GM19025 (cell line): ENCODE results near the gene CADM1.
A peak's percentile ranks its signal among the peaks of the same experiment; 100 is the strongest.

Experiments used
- ATAC-seq: cut with Tn5 transposase; IDR thresholded peaks from one replicate; pipeline ENCODE4 v1.9.1; 2021; ENCODE audit warnings: mild to moderate bottlenecking, low read depth, moderate library complexity; ENCODE audit not compliant: unreplicated experiment

CADM1 gene

DNA sequence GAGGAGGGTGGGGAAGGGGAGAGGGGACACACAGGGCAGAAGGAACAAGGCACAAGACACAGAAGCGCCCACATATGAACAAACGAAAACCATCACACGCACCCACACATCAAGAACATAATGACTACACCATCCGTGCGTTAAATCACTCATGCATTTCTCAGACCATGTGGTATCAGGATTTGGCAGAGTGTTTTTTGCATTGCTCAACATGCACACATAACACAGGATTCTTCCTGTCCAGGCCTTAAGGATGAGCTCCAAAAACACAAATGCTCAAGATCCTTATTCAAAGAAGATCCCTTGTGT, 309.5 kb downstream of the CADM1 start:
- ATAC-seq, result peak; percentile 39

GRCh38 chr11:115193914-115194801, 310.1 kb downstream of the CADM1 start:
- peak; percentile 83 for ATAC-seq

DNA sequence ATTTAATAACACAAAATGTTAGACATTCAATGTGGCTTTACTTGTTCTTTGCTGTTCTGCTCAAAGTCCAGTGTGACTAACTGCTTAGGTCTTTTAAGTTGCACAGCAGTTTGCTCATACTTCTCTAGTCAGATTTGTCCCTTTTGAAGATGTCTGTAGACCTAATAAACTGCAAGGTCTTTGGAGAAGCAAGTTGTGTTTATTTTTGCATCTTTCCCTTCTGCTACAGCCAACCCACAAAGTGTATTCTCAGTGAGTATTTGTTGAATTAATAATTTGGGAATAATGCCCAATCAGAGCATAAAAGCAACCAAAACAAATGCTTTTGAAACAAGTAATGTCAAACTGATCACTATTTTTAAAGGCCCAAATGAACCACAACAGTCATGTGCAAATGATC, 312.5 kb downstream of the CADM1 start:
- ATAC-seq, result no peak

DNA sequence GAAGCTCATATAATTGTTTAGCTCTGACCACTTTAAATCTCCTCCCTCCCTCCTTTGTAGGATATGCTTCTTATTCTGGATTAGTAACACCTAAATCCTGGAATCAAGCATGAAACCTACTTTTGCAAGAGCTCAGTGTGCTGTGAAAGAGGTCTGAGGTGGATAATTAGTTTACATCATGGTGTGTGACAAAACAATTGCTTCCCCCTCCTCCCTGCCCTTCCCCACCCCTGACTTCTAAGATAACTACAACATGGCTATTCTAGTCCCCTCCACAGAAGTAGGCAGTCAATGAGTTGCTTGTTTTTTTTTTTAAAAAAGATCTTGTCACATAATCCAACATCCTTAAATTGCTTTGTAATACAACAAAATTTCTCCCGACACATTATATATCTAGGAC, 314.0 kb downstream of the CADM1 start:
- ATAC-seq, result no peak

DNA sequence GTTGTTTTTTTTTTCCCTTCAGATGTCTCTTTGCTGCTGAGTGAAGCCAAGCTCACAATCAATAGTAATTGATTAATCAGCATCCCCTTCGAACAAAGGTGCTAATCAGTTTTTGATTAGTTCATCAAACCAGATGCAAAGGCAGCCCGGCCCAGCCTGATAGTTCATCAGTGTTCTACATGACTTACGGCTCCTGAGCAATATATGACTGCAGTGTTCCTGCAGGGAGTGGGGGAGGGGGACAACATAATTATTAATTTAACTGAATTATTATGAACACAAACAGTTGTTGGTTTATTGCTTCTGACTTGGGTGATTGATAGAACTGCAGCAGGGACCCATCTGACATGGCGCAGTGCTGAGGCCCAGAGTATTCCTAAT, 315.3 kb downstream of the CADM1 start:
- no peak for ATAC-seq

GRCh38 chr11:115188188-115188897, 315.9 kb downstream of the CADM1 start:
- ATAC-seq, result no peak

GRCh38 chr11:115185931-115186330, 318.3 kb downstream of the CADM1 start:
- no peak for ATAC-seq

DNA sequence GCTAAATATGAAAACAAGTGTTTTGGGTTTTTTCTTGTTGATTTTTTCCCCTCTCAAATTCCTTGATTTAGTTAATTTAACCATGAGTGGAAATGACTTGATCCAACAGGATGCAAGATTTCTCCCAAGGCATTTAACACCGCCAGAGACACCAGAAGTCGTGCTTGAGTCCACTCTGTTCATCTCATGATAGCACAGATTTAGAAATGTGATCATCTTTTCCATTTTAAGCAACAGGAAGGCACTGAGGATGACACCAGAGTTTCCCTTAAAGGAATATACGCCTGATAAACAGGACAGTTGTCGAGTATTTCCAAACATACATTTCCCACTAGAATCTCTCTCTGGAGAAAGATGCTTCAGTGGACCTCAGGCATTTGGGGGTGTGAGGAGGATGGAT, 318.7 kb downstream of the CADM1 start:
- no peak for ATAC-seq

DNA sequence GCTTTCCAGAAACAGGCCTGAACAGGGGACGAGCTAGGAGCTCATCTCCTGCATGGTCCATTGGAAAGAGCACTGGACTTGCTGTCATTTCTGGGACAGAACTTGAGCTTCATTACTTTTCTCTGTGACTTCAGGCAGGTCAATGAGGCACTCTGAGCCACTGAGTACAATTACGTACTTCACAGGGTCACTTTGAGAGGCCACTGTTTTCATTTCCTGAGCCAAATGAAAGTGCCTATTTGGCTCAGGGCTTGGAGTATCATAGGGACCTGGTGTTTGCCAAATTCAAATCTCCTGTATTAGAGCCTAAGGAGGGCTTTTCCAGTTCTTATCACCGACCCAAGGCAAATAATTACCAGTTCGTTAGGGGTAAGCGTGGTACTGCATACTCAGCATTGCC, 319.3 kb downstream of the CADM1 start:
- ATAC-seq, result no peak

DNA sequence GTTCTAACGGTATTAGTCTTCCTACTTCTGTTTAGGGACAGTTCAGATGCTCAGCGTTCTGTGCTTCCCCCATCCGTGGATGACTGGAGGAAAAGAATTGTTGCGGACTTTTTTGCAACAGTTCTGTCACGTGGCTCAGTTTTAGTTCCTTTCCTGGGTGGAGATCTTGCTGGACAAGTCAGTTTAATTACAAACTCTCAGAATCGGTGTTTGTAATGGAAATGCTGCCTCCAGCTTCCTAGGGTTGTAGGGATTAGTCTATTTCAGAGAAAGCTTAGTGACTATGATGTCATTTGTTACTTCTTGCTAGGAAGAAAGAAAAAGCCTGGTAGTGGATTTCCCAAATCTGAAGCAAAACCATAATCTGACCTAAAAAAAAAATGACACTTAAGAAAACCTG, 320.4 kb downstream of the CADM1 start:
- no peak for ATAC-seq

- ATAC-seq, result no peak
Measured at GRCh38 chr11:115183136-115183535, 321.1 kb downstream of the CADM1 start.

DNA sequence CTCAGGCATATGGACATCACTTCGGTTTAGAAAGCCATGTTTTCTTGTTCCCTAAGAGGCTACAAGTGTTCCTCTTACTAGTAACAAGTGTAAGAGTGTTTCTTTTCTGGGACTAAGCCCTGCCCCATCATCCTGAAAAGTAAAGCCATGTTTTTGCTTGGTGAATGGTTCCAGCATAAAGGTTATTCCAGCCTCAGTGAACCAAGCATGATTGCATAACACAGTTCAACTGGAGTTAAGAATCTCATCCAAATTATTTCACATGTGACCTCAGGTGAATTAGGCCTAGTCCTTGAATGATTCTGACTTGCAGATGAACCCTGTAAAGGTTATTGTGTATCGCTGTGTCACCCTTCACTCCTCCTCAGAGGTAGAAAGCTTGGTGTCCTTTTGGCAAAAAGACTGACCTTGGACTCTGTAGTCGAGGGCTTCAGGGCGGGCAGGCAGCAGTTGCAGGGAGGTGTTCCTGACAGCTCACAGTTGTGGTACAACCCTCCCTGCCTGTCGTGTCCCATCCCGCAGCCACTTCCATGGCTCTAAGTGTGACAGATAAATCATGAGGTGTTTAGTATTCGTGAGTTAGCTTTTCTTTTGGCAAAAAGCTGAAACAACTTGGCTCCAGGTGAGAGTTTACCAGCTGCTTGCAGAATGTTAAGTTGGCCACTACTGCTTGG, 321.8 kb downstream of the CADM1 start:
- ATAC-seq, result no peak

- no peak for ATAC-seq
Measured at GRCh38 chr11:115181538-115181937, 322.7 kb downstream of the CADM1 start.

- no peak for ATAC-seq
Measured at GRCh38 chr11:115180272-115180671, 323.9 kb downstream of the CADM1 start.

- ATAC-seq, result no peak
Measured at GRCh38 chr11:115179636-115180035, 324.6 kb downstream of the CADM1 start.

GRCh38 chr11:115178705-115179104, 325.5 kb downstream of the CADM1 start:
- no peak for ATAC-seq

GRCh38 chr11:115173136-115173535, 331.1 kb downstream of the CADM1 start:
- no peak for ATAC-seq

GRCh38 chr11:115170133-115170815, 333.9 kb downstream of the CADM1 start:
- no peak for ATAC-seq

DNA sequence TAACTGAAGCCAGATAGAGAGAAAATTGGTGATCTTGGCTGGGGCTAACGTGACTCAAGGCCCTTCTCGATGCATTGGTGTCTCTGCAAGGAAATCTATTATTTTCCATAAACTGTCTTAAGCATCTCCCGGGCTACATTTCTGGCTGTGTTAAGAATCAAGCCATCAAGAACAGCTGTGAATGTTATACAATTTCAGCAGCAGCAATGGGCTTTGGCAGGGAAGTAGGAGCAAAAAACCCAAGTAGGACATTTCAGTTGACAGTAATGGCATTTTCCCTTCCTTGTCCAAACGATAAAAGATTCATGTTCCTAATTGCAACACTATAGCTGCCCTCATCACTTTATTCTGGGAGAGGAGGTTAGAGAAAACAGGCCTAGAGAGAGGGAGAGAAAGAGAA, 335.0 kb downstream of the CADM1 start:
- ATAC-seq, result no peak

DNA sequence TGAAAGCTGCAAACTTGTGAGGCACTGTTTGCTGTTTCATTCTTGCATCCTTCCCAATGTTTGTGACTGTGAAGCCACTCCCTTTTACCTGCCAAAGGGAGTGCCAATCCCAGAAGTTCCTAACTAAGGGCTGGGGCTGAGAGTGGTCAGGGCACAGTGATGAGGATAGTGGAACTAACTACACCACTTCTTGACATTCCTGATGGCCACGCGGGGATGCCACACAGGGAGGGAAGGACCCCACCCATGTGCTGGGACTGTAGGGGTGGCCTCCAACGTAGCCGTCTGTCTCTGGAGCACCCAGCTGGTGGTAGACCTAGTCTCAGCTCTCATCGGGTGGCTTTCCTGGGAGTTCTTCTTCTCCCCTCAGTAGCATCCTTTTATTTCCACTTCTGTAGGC, 335.5 kb downstream of the CADM1 start:
- ATAC-seq, result no peak

DNA sequence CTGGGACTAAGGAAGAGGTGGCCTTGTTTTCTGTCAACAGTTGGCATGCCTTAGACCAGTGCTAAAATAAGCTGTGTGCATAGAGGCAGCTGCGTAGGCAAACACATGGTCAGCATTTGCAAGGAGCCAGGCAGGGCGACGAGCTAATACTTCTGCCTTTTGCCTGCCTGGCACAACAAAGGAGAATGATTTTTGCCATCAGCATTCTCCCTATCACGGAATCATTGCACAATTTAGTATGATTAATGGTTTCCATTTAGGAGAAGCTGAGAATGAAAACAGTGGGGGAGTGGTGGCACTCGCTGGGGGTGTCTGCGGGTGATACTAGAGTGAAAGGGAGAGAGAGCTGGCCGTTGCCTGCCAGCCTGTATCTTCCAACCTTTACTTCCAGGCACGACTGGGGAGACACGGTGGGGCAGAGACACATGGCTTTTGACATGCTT, 336.0 kb downstream of the CADM1 start:
- no peak for ATAC-seq
